Hepatocyte (in vitro differentiated cells): Measurements from ENCODE around the gene TUBB1.

Experiments
- CTCF ChIP-seq: fragments of 200-600 bp; sonication (generic); IDR thresholded peaks from 2 replicates; pipeline ENCODE4 v1.5.1; 2016; ENCODE audit warnings: antibody characterized with exemption, mild to moderate bottlenecking; ENCODE audit not compliant: poor library complexity
- EZH2 ChIP-seq: fragments of 200-600 bp; sonication (generic); IDR thresholded peaks from 2 replicates; pipeline ENCODE4 v1.6.1; 2016; ENCODE audit warnings: antibody characterized with exemption, mild to moderate bottlenecking, borderline replicate concordance
- EZH2phosphoT487 ChIP-seq: fragments of 200-600 bp; sonication (generic); IDR thresholded peaks from one replicate; pipeline ENCODE4 v1.6.1; 2018; ENCODE audit warnings: antibody characterized with exemption, mild to moderate bottlenecking, low read depth, moderate library complexity; ENCODE audit not compliant: unreplicated experiment, severe bottlenecking

GRCh38 chr20:59016795-59017492, 2.3 kb upstream of the TUBB1 start:
- TF ChIP-seq CTCF = no peak
- no peak for TF ChIP-seq EZH2
- TF ChIP-seq EZH2phosphoT487 = no peak
